K562 (cell line): ENCODE measurements around the gene UBE2M. TPM values are rescaled to one million over a fixed set of nuclear protein-coding genes. Genes with fewer than 3 reads are reported as not detected.

ENCODE experiments used
- ASH1L ChIP-seq: fragments of 450-650 bp; IDR thresholded peaks from 2 replicates; pipeline ENCODE4 v1.6.1; 2018; ENCODE audit warnings: borderline replicate concordance, mild to moderate bottlenecking, low read depth; ENCODE audit not compliant: partially characterized antibody
- CBX2 ChIP-seq: fragments of 200-600 bp; sonication (generic); IDR thresholded peaks from one replicate; pipeline ENCODE4 v1.6.1; 2012; ENCODE audit warnings: mild to moderate bottlenecking, low read length, inconsistent platforms; ENCODE audit not compliant: insufficient read depth, poor library complexity, severe bottlenecking
- FIP1L1 ChIP-seq: fragments of 200-400 bp; formaldehyde crosslinking; IDR thresholded peaks from 2 replicates; pipeline ENCODE4 v1.6.1; 2018; ENCODE audit warnings: mild to moderate bottlenecking, low read depth, low read length; ENCODE audit not compliant: poor library complexity, severe bottlenecking
- KDM2B ChIP-seq: fragments of 250-450 bp; sonication (Bioruptor Pico); IDR thresholded peaks from 2 replicates; pipeline ENCODE4 v1.8.0; 2021; ENCODE audit warnings: mild to moderate bottlenecking, moderate library complexity
- NFYB ChIP-seq: IDR thresholded peaks from 2 replicates; pipeline ENCODE4 v1.6.1; 2011; ENCODE audit warnings: mild to moderate bottlenecking, moderate library complexity; ENCODE audit not compliant: insufficient read length; ENCODE audit errors: extremely low read depth
- NR2F6 ChIP-seq: fragments of 450-650 bp; formaldehyde crosslinking; IDR thresholded peaks from 2 replicates; pipeline ENCODE4 v1.4.0; 2020; ENCODE audit warnings: mild to moderate bottlenecking
- PCBP1 ChIP-seq: fragments of 200-400 bp; formaldehyde crosslinking; IDR thresholded peaks from 2 replicates; pipeline ENCODE4 v1.6.1; 2018; ENCODE audit warnings: mild to moderate bottlenecking, low read depth, low read length; ENCODE audit not compliant: poor library complexity, severe bottlenecking
- RAD21 ChIP-seq, 2 experiments: fragments of 250-450 bp in 1 of 2; fragments of 450-650 bp in 1 of 2; sonication (Bioruptor Pico) in 1 of 2; formaldehyde crosslinking in 1 of 2; IDR thresholded peaks in 1 of 2; conservative IDR thresholded peaks in 1 of 2; 2 replicates each; pipeline versions ENCODE4 v1.4.0 to v1.8.0; 2020 to 2022; ENCODE audit warnings: mild to moderate bottlenecking in 2 of 2, moderate library complexity in 1 of 2
- SFPQ ChIP-seq: fragments of 200-400 bp; formaldehyde crosslinking; IDR thresholded peaks from 2 replicates; pipeline ENCODE4 v1.6.1; 2017; ENCODE audit warnings: mild to moderate bottlenecking, low read depth, low read length, moderate library complexity
- SMAD1 ChIP-seq: fragments of 150-350 bp; IDR thresholded peaks from 2 replicates; pipeline ENCODE4 v1.6.1; 2014; ENCODE audit warnings: low read length, low read depth; ENCODE audit not compliant: partially characterized antibody
- SMARCB1 ChIP-seq: IDR thresholded peaks from 2 replicates; pipeline ENCODE4 v1.6.1; 2011; ENCODE audit warnings: improper control_type of control experiment, low read depth; ENCODE audit not compliant: insufficient read length
- SNRNP70 ChIP-seq: fragments of 200-400 bp; formaldehyde crosslinking; optimal IDR thresholded peaks from 2 replicates; pipeline ENCODE3; 2017; ENCODE audit warnings: low read depth, low read length
- TEAD1 ChIP-seq, 2 experiments: fragments of 450-650 bp in 1 of 2; sonication (generic) in 1 of 2; formaldehyde crosslinking; IDR thresholded peaks; 2 replicates each; pipeline versions ENCODE4 v1.4.0 to v1.8.0; 2020 to 2022; ENCODE audit warnings: mild to moderate bottlenecking in 2 of 2, missing genetic modification reagents in 1 of 2
- ZNF124 ChIP-seq: sonication (generic); formaldehyde crosslinking; IDR thresholded peaks from 2 replicates; pipeline ENCODE4 v1.8.1; 2022; ENCODE audit warnings: missing genetic modification reagents
- ZNF23 ChIP-seq: fragments of 250-450 bp; sonication (Bioruptor Pico); IDR thresholded peaks from 2 replicates; pipeline ENCODE4 v1.4.0; 2020; ENCODE audit warnings: mild to moderate bottlenecking
- ZZZ3 ChIP-seq: fragments of 450-650 bp; IDR thresholded peaks from 2 replicates; pipeline ENCODE4 v1.6.1; 2016; ENCODE audit warnings: antibody characterized with exemption, mild to moderate bottlenecking, moderate library complexity
- polyA plus RNA-seq, 8 experiments: library from polyadenylated mRNA; depleted of rRNA in 4 of 8; stranded (reverse) in 5 of 8; unstranded in 3 of 8; fragments of >200 nt; fragmentation: Nextera tagmentation in 2 of 8; fragmentation: Illumina TruSeq in 1 of 8; extraction: Ambion mirVana in 2 of 8; extraction: Trizol in 1 of 8; gene quantifications; 2 replicates each; pipeline versions ENCODE4 v1.2.1 to v1.2.3, GENCODE V29; 2011 to 2014; ENCODE audit warnings: inconsistent platforms in 1 of 8, missing spikeins in 1 of 8
- total RNA-seq, 7 experiments: library from RNA; depleted of rRNA in 6 of 7; stranded (reverse); fragments of >200 nt in 6 of 7; fragmentation: Illumina TruSeq in 2 of 7; extraction: Trizol in 2 of 7; gene quantifications; 2 replicates each; pipeline versions ENCODE4 v1.2.1 to v1.2.3, GENCODE V29; 2011 to 2021; ENCODE audit warnings: low replicate concordance in 1 of 7
- TF ChIP-seq, protein P1 (sequence below), 2 experiments: IDR thresholded peaks; 2 replicates each; pipeline ENCODE4 v1.6.1; 2012; ENCODE audit warnings: improper control_type of control experiment in 2 of 2, low read depth in 2 of 2, low read length in 2 of 2, borderline replicate concordance in 1 of 2

UBE2M gene
- total and polyA plus RNA-seq, 9 of the 15 experiments (the other 6 are each of a cell fraction or from before 2014, with no cell fraction given), result 0.92 to 163 (median 85.7) TPM

GRCh38 chr19:58543826-58544590, 14.4 kb downstream of the UBE2M start, which contains the start of gene TRIM28 (continued):
- TF ChIP-seq ZNF23 (CRISPR knock-in tag), result no peak
- no peak for TF ChIP-seq PCBP1
- TF ChIP-seq ZZZ3, result no peak
- no peak; a peak in 1 of 4 replicates for TF ChIP-seq TEAD1 (CRISPR knock-in tag; IDR thresholded peaks at IDR 0.05)
- TF ChIP-seq ASH1L, result no peak
- no peak for TF ChIP-seq SNRNP70
- no peak for TF ChIP-seq SMARCB1
- peak; percentile 82 for TF ChIP-seq FIP1L1
- TF ChIP-seq RAD21 (CRISPR knock-in tag; conservative IDR thresholded peaks at IDR 0.05 in 1 of 2, IDR thresholded peaks at IDR 0.05 in 1 of 2), result no peak
- no peak for TF ChIP-seq SFPQ
- TF ChIP-seq, protein P1, sequence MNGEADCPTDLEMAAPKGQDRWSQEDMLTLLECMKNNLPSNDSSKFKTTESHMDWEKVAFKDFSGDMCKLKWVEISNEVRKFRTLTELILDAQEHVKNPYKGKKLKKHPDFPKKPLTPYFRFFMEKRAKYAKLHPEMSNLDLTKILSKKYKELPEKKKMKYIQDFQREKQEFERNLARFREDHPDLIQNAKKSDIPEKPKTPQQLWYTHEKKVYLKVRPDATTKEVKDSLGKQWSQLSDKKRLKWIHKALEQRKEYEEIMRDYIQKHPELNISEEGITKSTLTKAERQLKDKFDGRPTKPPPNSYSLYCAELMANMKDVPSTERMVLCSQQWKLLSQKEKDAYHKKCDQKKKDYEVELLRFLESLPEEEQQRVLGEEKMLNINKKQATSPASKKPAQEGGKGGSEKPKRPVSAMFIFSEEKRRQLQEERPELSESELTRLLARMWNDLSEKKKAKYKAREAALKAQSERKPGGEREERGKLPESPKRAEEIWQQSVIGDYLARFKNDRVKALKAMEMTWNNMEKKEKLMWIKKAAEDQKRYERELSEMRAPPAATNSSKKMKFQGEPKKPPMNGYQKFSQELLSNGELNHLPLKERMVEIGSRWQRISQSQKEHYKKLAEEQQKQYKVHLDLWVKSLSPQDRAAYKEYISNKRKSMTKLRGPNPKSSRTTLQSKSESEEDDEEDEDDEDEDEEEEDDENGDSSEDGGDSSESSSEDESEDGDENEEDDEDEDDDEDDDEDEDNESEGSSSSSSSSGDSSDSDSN (IDR thresholded peaks at IDR 0.05; ENCODE audit: borderline replicate concordance in 1 of 2, low read depth in 2 of 2, low read length in 2 of 2), result no peak
- TF ChIP-seq CBX2, result no peak
- no peak for TF ChIP-seq ZNF124 (CRISPR knock-in tag)
- TF ChIP-seq NR2F6 (CRISPR knock-in tag), result 0 out of 2 replicates have a peak, but pooled peaks have one; percentile 43
- TF ChIP-seq NFYB, result no peak
- no peak for TF ChIP-seq KDM2B (CRISPR knock-in tag)
- TF ChIP-seq SMAD1, result peak; percentile 68
